C4-2B (cell line): Measurements from ENCODE around the gene DDAH2.

Experiments used
- H3K27ac ChIP-seq: fragments of 450-650 bp; 2 replicates; pipeline ENCODE4 v1.5.1; 2017
- CTCF ChIP-seq: fragments of 450-650 bp; conservative IDR thresholded peaks from 2 replicates; pipeline ENCODE4 v1.5.1; 2017; ENCODE audit warnings: mild to moderate bottlenecking
- ZFX ChIP-seq: fragments of 450-650 bp; IDR thresholded peaks from 2 replicates; pipeline ENCODE4 v1.6.1; 2017

Gene DDAH2

DNA sequence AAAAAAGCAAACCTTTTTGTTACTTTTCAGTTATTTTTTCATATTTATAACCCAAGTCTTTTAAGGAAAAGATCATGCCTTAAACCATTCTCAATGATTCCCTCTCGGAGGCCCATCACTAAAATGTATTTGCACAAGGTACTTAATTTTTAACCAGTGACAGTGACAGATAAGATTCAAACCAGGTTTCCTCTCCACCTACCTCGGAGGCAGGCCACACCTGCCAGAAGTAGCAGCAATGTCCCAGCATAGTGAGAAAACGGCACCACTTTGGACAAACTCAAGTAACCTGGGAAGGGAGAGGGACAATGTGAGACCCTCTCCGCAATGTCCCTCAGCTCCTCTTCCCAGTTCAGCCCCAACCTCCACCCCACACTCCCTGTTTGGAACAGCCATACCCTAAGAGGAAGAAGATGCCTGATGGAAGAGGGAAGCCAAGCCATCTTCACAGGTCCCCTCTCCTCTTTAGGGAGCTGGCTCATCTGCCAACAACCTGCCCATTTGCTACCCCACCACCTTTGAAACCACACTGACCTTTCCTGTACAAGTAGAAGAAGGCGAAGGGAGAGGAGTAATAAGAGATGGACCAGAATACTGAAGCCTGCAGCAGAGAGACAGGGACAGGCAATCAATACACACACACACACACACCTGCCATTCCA is 28.2 kb downstream of the DDAH2 start:
- no peak overlapping the region for H3K27ac ChIP-seq
- no peak for TF ChIP-seq CTCF
- TF ChIP-seq ZFX, result no peak

GRCh38 chr6:31697555-31697954 is 31.5 kb downstream of the DDAH2 start:
- H3K27ac ChIP-seq, result no peak overlapping the region
- no peak for TF ChIP-seq CTCF
- no peak for TF ChIP-seq ZFX

DNA sequence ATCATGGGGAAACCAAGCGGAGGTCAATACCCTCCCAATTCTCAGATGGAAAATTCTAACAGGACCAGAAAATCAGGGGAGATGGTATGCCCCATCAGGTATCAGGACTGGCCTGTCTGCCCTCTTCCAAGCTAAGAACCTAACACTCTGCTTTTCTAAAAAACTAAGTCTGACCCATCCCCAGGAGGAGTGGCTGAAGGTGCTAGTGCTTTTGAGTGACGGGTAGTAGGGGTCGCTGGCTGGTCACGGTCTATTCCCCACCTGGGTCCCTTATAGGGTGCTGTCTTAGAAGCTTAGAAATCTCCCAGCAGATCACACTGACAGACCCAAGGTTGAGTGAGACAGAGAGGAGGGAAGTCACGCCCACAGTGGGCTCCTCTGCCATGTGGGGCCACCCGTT is 35.6 kb downstream of the DDAH2 start:
- no peak overlapping the region for H3K27ac ChIP-seq
- TF ChIP-seq ZFX, result no peak
- no peak for TF ChIP-seq CTCF

DNA sequence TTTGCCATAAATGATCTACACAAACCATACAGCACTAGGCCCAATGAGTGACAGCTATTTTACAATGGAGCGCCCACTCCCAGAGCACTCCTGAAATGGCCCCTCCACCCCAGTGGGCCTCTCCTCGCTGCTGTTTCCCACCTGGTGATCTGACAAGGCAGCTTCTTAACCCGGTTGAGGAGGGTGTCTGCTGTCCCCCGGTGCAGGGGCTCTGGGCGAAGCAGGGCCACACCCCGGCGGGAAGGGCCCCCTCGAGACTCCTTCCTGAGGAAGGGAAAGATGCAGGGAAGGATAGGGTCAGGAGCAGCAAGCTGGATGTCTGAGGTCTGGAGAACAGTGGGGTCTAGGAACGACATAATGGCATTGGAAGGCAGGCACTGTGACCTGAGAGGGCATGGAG is 36.2 kb downstream of the DDAH2 start:
- no peak overlapping the region for H3K27ac ChIP-seq
- no peak for TF ChIP-seq CTCF
- TF ChIP-seq ZFX, result no peak

GRCh38 chr6:31692353-31692752 is 36.7 kb downstream of the DDAH2 start:
- no peak for TF ChIP-seq CTCF
- no peak for TF ChIP-seq ZFX
- no peak overlapping the region for H3K27ac ChIP-seq

- no peak overlapping the region for H3K27ac ChIP-seq
- TF ChIP-seq ZFX (no peak), CTCF (no peak)
These were observed 37.5 kb downstream of the DDAH2 start for GRCh38 chr6:31691564-31692108.

DNA sequence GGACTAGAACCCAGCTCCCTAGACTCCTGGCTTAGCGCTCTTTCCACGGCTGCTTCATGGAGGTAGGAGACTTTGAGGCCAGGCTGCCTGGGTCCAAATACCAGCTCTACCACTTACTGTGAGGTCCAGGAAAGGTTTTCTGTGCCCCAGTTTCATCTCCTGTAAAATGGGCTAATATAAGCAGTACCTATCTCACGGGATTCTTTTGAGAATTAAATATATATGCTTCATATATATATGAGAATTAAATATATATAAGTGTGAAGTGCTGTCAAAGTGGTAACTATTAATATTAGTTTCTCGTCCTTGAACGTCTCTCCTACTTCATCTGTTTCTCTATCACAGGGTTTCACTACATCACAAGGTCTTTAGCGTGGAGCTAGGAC is 38.0 kb downstream of the DDAH2 start:
- TF ChIP-seq ZFX (no peak), CTCF (no peak)

More for the DNA sequence above, 38.0 kb downstream of the DDAH2 start:
- no peak overlapping the region for H3K27ac ChIP-seq
